Measurements from ENCODE around the gene NOS2. TPM values are rescaled to one million over a fixed set of nuclear protein-coding genes. Genes with fewer than 3 reads are reported as not detected.

NOS2 gene
- total RNA-seq, 4 donors from 2014 or later = 0.40 to 20.3 (median 2.2) TPM

DNA sequence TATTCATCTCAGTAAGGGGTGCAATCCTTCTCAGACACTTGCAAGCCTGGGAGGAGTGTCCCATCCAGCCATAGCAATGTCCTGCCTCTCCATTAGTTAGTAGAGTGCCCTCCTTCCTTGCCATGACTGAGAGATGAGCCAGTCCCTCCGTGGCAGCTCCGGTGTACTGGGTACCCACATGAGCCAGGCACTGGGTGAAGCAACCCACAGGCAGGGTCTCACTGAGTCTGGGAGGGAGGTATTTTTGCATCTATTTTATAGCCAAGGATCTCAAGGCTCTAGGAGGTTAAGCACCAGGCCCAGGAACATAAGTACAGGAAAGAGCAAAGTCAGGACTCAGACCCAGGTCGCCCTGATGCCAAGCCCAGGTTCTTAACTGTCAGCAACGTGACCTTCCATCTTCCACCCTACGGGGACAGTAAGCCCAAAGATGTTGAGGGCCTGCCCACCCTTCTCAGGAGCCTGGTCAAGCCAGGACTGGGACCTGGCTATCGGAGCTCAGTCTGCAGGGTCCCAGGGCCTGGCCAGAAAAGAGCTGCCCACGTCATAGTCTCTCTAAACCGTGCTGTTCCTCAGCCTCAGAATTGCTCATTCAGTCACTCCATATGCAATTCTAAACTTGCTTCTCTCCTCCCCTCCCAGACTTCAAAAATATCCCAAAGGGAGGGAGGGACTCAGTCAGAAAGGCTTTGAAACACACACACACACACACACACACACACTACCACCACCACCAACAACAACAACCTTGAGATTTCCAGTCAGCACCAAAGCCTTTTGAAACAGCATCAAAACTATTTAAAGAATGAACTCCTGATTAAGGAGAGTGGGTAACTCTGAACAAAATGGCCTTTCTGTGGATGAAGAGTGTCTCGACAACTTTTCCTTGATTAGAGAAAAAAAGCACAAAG is 16.6 kb downstream of the NOS2 start:
- 76 to 84% methylated on average over 3 to 9 of the region's 9 CpGs for WGBS, 2 donors (ENCODE audit: low coverage in 1 of 2)
- no peak overlapping the region for H3K27ac ChIP-seq
- no peaks in the 10 kb centered on the region for H3K9me3 ChIP-seq

GRCh38 chr17:27782791-27783206 is 17.5 kb downstream of the NOS2 start:
- in situ Hi-C loops (cut with MboI; ENCODE audit: low pct_ligation_motif_present in 1 of 4, low pct_unique_long_range_greater_than_20kb in 1 of 4, low sequenced_read_pairs in 3 of 4) = loop anchor here (10.0 to 25.0 kb wide), 3 partner anchors 102 to 480 kb away; no protein-coding TSS in a partner anchor
- 60 to 83% methylated on average over 1 to 7 of the region's 7 CpGs for WGBS, 2 donors (ENCODE audit: low coverage in 1 of 2)
- H3K4me3 ChIP-seq = no peak overlapping the region
- H3K4me1 ChIP-seq = no peaks in the 10 kb centered on the region
- intact Hi-C loops (cut with DNase I; ENCODE audit: low total_unique reads) = no loop called here
- no peak for TF ChIP-seq POLR2A (IDR thresholded peaks at IDR 0.05)
- TF ChIP-seq, protein P1, sequence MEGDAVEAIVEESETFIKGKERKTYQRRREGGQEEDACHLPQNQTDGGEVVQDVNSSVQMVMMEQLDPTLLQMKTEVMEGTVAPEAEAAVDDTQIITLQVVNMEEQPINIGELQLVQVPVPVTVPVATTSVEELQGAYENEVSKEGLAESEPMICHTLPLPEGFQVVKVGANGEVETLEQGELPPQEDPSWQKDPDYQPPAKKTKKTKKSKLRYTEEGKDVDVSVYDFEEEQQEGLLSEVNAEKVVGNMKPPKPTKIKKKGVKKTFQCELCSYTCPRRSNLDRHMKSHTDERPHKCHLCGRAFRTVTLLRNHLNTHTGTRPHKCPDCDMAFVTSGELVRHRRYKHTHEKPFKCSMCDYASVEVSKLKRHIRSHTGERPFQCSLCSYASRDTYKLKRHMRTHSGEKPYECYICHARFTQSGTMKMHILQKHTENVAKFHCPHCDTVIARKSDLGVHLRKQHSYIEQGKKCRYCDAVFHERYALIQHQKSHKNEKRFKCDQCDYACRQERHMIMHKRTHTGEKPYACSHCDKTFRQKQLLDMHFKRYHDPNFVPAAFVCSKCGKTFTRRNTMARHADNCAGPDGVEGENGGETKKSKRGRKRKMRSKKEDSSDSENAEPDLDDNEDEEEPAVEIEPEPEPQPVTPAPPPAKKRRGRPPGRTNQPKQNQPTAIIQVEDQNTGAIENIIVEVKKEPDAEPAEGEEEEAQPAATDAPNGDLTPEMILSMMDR (IDR thresholded peaks at IDR 0.05) = no peak
- no peak for TF ChIP-seq POLR2AphosphoS5 (IDR thresholded peaks at IDR 0.05)
- TF ChIP-seq EP300 (IDR thresholded peaks at IDR 0.05; ENCODE audit: low read depth) = no peak
- H3K27me3 ChIP-seq = no peaks in the 10 kb centered on the region
- DNase-seq = no peak
- H3K36me3 ChIP-seq = no peaks in the 10 kb centered on the region
- H3K27ac ChIP-seq = no peak overlapping the region
- no peaks in the 10 kb centered on the region for H3K9me3 ChIP-seq

More for the DNA sequence above, 16.6 kb downstream of the NOS2 start:
- in situ Hi-C loops (cut with MboI; ENCODE audit: low pct_ligation_motif_present in 1 of 4, low pct_unique_long_range_greater_than_20kb in 1 of 4, low sequenced_read_pairs in 3 of 4) (loop anchor here (10.0 to 25.0 kb wide), 3 partner anchors 101 to 479 kb away; no protein-coding TSS in a partner anchor), intact Hi-C loops (cut with DNase I; ENCODE audit: low total_unique reads) (no loop called here)
- Histone ChIP-seq H3K27me3 (no peaks in the 10 kb centered on the region), H3K4me1 (no peaks in the 10 kb centered on the region), H3K4me3 (no peak overlapping the region), H3K36me3 (no peaks in the 10 kb centered on the region)
- no peak for DNase-seq
- TF ChIP-seq EP300 (IDR thresholded peaks at IDR 0.05; ENCODE audit: low read depth) (no peak), POLR2AphosphoS5 (IDR thresholded peaks at IDR 0.05) (no peak), POLR2A (IDR thresholded peaks at IDR 0.05) (no peak)
- TF ChIP-seq, protein P1 (IDR thresholded peaks at IDR 0.05) = no peak

- no peaks in the 10 kb centered on the region for H3K4me1 ChIP-seq
- intact Hi-C loops (cut with DNase I; ENCODE audit: low total_unique reads) (no loop called here), in situ Hi-C loops (cut with MboI; ENCODE audit: low pct_ligation_motif_present in 1 of 4, low pct_unique_long_range_greater_than_20kb in 1 of 4, low sequenced_read_pairs in 3 of 4) (loop anchor here (10.0 to 25.0 kb wide), 3 partner anchors 104 to 481 kb away; no protein-coding TSS in a partner anchor)
- WGBS, 2 donors (ENCODE audit: low coverage in 1 of 2) = 89% methylated on average over 14 of the region's 20 CpGs; no CpG with 5 or more reads in 1 of the 2 donors
- H3K36me3 ChIP-seq = no peaks in the 10 kb centered on the region
- DNase-seq = no peak
- no peak overlapping the region for H3K27ac ChIP-seq
- H3K27me3 ChIP-seq = no peaks in the 10 kb centered on the region
- H3K9me3 ChIP-seq = no peaks in the 10 kb centered on the region
- no peak overlapping the region for H3K4me3 ChIP-seq
- TF ChIP-seq POLR2AphosphoS5 (IDR thresholded peaks at IDR 0.05) (no peak), POLR2A (IDR thresholded peaks at IDR 0.05) (no peak), EP300 (IDR thresholded peaks at IDR 0.05; ENCODE audit: low read depth) (no peak)
- TF ChIP-seq, protein P1 (IDR thresholded peaks at IDR 0.05) = no peak
These were observed 19.4 kb downstream of the NOS2 start for GRCh38 chr17:27780828-27781404.

All from transverse colon (tissue), 4 donors.